GM23338 (cell line): ENCODE results near the gene NUCKS1.

ENCODE experiments used
- CREB1 ChIP-seq: fragments of 250-450 bp; sonication (Bioruptor Pico); IDR thresholded peaks from 2 replicates; pipeline ENCODE4 v1.5.0; 2020; ENCODE audit warnings: low read depth, mild to moderate bottlenecking, moderate library complexity
- EZH2phosphoT487 ChIP-seq: fragments of 200-600 bp; sonication (generic); IDR thresholded peaks from one replicate; pipeline ENCODE4 v1.8.1; 2018; ENCODE audit warnings: antibody characterized with exemption; ENCODE audit not compliant: unreplicated experiment
- JUNB ChIP-seq: IDR thresholded peaks from one replicate; pipeline ENCODE4 v1.6.1; 2016; ENCODE audit warnings: antibody characterized with exemption; ENCODE audit not compliant: unreplicated experiment
- POLR2AphosphoS5 ChIP-seq: IDR thresholded peaks from 2 replicates; pipeline ENCODE4 v1.6.1; 2016; ENCODE audit warnings: antibody characterized with exemption, low read depth
- TF ChIP-seq, protein P1 (sequence below), 2 experiments: fragments of 200-600 bp in 1 of 2; sonication (generic) in 1 of 2; conservative IDR thresholded peaks; 2 replicates each; pipeline versions ENCODE4 v1.5.1 to v1.6.1; 2016 to 2017; ENCODE audit warnings: antibody characterized with exemption in 2 of 2, low read depth in 2 of 2, mild to moderate bottlenecking in 2 of 2, moderate library complexity in 1 of 2
- TF ChIP-seq, protein P2 (sequence below): IDR thresholded peaks from one replicate; pipeline ENCODE4 v1.6.1; 2018; ENCODE audit warnings: antibody characterized with exemption; ENCODE audit not compliant: unreplicated experiment

DNA sequence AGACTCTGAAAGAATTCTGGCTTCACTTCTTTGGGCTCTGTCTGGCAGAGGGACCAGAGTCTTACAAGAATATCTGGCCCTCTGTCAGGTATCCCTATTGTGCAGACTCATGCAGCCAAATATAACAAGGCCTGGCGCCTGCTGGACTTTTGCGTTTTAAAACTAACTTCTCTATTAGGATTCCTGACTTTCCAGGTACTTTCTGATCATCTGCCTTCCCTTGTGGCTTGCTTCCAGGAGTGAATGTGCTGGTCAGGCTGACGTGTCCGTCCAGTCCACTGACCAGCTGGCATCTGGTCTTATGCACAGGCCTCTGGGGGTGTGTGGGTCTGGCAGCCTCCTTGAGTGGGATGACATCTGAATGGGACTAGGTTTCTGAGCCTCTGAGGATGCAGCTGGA lies 33.9 kb upstream of the NUCKS1 start:
- TF ChIP-seq, protein P1, sequence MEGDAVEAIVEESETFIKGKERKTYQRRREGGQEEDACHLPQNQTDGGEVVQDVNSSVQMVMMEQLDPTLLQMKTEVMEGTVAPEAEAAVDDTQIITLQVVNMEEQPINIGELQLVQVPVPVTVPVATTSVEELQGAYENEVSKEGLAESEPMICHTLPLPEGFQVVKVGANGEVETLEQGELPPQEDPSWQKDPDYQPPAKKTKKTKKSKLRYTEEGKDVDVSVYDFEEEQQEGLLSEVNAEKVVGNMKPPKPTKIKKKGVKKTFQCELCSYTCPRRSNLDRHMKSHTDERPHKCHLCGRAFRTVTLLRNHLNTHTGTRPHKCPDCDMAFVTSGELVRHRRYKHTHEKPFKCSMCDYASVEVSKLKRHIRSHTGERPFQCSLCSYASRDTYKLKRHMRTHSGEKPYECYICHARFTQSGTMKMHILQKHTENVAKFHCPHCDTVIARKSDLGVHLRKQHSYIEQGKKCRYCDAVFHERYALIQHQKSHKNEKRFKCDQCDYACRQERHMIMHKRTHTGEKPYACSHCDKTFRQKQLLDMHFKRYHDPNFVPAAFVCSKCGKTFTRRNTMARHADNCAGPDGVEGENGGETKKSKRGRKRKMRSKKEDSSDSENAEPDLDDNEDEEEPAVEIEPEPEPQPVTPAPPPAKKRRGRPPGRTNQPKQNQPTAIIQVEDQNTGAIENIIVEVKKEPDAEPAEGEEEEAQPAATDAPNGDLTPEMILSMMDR (conservative IDR thresholded peaks at IDR 0.05; ENCODE audit: low read depth in 2 of 2) = no peak
- no peak for TF ChIP-seq EZH2phosphoT487
- TF ChIP-seq, protein P2, sequence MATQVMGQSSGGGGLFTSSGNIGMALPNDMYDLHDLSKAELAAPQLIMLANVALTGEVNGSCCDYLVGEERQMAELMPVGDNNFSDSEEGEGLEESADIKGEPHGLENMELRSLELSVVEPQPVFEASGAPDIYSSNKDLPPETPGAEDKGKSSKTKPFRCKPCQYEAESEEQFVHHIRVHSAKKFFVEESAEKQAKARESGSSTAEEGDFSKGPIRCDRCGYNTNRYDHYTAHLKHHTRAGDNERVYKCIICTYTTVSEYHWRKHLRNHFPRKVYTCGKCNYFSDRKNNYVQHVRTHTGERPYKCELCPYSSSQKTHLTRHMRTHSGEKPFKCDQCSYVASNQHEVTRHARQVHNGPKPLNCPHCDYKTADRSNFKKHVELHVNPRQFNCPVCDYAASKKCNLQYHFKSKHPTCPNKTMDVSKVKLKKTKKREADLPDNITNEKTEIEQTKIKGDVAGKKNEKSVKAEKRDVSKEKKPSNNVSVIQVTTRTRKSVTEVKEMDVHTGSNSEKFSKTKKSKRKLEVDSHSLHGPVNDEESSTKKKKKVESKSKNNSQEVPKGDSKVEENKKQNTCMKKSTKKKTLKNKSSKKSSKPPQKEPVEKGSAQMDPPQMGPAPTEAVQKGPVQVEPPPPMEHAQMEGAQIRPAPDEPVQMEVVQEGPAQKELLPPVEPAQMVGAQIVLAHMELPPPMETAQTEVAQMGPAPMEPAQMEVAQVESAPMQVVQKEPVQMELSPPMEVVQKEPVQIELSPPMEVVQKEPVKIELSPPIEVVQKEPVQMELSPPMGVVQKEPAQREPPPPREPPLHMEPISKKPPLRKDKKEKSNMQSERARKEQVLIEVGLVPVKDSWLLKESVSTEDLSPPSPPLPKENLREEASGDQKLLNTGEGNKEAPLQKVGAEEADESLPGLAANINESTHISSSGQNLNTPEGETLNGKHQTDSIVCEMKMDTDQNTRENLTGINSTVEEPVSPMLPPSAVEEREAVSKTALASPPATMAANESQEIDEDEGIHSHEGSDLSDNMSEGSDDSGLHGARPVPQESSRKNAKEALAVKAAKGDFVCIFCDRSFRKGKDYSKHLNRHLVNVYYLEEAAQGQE = no peak
- no peak for TF ChIP-seq JUNB
- TF ChIP-seq POLR2AphosphoS5 = no peak
- TF ChIP-seq CREB1 (CRISPR knock-in tag) = no peak
